Vagina (tissue), 2 donors: ENCODE data around the gene HECTD4. TPM values are rescaled to one million over a fixed set of nuclear protein-coding genes. Genes with fewer than 3 reads are reported as not detected.

Experiments used
- DNase-seq, 2 donors: peaks; one replicate each; pipeline ENCODE4 v3.0.0-alpha.2; 2017; ENCODE audit errors: extremely low spot score in 2 of 2
- H3K27ac ChIP-seq: fragments of 200-600 bp; sonication (generic); one replicate; pipeline ENCODE4 v1.5.1; 2019
- H3K27me3 ChIP-seq: fragments of 200-600 bp; sonication (generic); one replicate; pipeline ENCODE4 v1.5.1; 2019
- H3K36me3 ChIP-seq, 2 donors: fragments of 200-600 bp; sonication (generic); one replicate each; pipeline ENCODE4 v1.5.1; 2017 to 2019
- H3K4me1 ChIP-seq: fragments of 200-600 bp; sonication (generic); one replicate; pipeline ENCODE4 v1.5.1; 2019
- H3K4me3 ChIP-seq, 2 donors: fragments of 200-600 bp; sonication (generic); 1 replicate in 1 of 2; 2 replicates in 1 of 2; pipeline ENCODE4 v1.5.1; 2016 to 2019
- H3K9me3 ChIP-seq: fragments of 200-600 bp; sonication (generic); one replicate; pipeline ENCODE4 v1.5.1; 2019
- POLR2A ChIP-seq, 2 donors: fragments of 450-650 bp; IDR thresholded peaks; one replicate each; pipeline ENCODE4 v1.6.1; 2017; ENCODE audit warnings: antibody characterized with exemption in 2 of 2, mild to moderate bottlenecking in 2 of 2, moderate library complexity in 2 of 2
- POLR2AphosphoS5 ChIP-seq, 2 donors: sonication (generic); formaldehyde crosslinking; IDR thresholded peaks; one replicate each; pipeline ENCODE4 v1.9.0; 2017; ENCODE audit warnings: antibody characterized with exemption in 2 of 2, mild to moderate bottlenecking in 2 of 2, low read depth in 1 of 2; ENCODE audit not compliant: insufficient read depth in 1 of 2
- intact Hi-C: fragments of 100-400 bp; cut with DNase I; formaldehyde crosslinking; loops from one replicate; pipeline ENCODE4 v1.15.1; 2023
- total RNA-seq: library from RNA; depleted of rRNA; stranded (reverse); fragments of >200 nt; gene quantifications from one replicate; pipeline ENCODE4 v1.2.3, GENCODE V29; 2016
- TF ChIP-seq, protein P1 (sequence below), 3 experiments: fragments of 450-650 bp in 2 of 3; fragments of 200-600 bp in 1 of 3; sonication (generic) in 1 of 3; IDR thresholded peaks; one replicate each; pipeline ENCODE4 v1.5.1; 2017 to 2019; ENCODE audit warnings: antibody characterized with exemption in 3 of 3, mild to moderate bottlenecking in 2 of 3, moderate library complexity in 2 of 3

HECTD4 gene
- total RNA-seq, 1 donor from 2014 or later: 79.6 TPM

DNA sequence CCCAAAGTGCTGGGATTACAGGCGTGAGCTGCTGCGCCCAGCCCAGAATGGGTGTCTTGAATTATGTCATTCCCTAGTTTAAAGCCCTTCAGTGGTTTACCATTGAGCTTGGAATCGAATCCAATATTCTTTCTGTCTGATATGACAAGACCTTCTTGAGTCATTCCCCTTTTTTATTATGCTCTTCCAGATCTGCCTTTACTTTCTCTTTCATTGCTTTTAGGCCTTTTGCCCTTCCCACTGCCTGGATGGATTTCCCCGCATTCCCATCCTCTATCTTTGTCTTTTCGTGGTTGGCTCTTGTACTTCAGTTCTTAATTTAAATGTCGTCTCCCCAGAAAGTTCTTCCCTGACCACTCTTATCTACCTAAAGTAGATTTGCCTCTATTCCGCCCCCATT is 255.3 kb downstream of the HECTD4 start:
- peak overlapping the region in 1 of 2 donors; percentile 86 for H3K4me3 ChIP-seq
- H3K36me3 ChIP-seq: no peaks in the 10 kb centered on the region
- peaks cover 71% of the 10 kb centered on the region for H3K4me1 ChIP-seq
- DNase-seq: no peak
- intact Hi-C loops: no loop called here
- H3K27ac ChIP-seq: peak overlapping the region; percentile 4
- TF ChIP-seq, protein P1, sequence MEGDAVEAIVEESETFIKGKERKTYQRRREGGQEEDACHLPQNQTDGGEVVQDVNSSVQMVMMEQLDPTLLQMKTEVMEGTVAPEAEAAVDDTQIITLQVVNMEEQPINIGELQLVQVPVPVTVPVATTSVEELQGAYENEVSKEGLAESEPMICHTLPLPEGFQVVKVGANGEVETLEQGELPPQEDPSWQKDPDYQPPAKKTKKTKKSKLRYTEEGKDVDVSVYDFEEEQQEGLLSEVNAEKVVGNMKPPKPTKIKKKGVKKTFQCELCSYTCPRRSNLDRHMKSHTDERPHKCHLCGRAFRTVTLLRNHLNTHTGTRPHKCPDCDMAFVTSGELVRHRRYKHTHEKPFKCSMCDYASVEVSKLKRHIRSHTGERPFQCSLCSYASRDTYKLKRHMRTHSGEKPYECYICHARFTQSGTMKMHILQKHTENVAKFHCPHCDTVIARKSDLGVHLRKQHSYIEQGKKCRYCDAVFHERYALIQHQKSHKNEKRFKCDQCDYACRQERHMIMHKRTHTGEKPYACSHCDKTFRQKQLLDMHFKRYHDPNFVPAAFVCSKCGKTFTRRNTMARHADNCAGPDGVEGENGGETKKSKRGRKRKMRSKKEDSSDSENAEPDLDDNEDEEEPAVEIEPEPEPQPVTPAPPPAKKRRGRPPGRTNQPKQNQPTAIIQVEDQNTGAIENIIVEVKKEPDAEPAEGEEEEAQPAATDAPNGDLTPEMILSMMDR (IDR thresholded peaks at IDR 0.05): no peak
- TF ChIP-seq POLR2AphosphoS5 (IDR thresholded peaks at IDR 0.05; ENCODE audit: insufficient read depth in 1 of 2, low read depth in 1 of 2) (no peak), POLR2A (IDR thresholded peaks at IDR 0.05) (no peak)
- H3K27me3 ChIP-seq: no peaks in the 10 kb centered on the region
- no peaks in the 10 kb centered on the region for H3K9me3 ChIP-seq

DNA sequence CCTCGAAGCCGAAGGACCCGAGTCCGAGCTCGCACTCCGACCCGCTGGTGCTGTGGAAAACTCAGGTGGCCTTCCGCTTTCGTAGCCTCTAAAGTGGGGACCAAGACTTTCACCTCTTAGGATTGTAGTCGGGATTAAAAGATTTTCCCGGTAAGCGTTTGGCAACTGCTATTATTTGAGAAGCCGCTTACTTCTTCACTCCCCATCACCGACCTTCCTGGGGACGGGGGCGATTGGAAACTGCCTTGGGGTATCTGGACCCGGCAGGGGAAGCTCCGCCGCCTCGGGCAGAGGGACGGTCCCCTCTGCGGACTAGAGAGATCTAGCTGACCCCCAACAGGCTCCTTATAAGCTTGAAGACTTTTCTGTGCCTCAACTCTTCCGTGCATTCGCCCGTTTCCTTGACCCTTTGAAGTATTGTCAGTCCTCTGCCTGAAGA is 256.2 kb downstream of the HECTD4 start:
- TF ChIP-seq POLR2AphosphoS5 (IDR thresholded peaks at IDR 0.05; ENCODE audit: insufficient read depth in 1 of 2, low read depth in 1 of 2): no peak
- TF ChIP-seq POLR2A (IDR thresholded peaks at IDR 0.05): no peak
- TF ChIP-seq, protein P1 (IDR thresholded peaks at IDR 0.05): no peak
- intact Hi-C loops: no loop called here
- H3K4me1 ChIP-seq: peaks cover 66% of the 10 kb centered on the region

DNA sequence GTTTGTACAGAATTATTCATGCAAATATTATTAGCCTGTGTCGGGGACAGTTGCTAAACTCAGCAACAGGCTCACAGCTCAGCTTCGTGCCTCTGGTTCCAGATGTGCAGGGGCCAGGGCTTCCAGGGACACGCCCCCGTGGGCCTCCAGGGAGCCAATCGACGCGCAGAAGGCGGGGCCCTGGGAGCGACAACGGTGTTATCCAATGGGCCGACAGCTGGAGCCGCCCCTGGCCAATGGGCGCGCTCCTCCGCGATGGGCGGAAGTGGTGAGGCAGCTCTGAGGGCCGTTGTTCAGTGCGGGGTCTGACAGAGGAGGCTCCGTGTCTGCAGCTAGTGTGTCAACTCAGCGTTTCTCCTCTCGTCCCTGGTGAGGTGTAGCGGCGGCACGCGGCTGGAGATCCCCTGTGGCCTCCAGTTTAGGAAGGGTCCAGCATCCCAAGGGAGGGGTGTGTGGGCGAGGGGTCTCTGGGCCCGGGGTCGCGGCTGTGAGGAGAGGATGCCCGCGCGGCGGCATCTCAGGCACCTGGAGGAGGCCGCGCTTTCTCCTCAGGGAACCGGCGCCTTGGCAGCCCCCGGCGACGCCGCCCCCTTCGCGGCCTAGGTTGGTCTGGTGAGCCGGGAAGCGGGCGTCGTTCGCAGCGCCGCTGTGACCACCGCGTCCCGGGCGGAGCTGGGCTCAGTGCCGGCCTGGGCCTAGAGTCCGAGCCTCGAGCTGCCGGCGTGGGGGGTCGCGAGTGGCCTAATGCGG is 256.8 kb downstream of the HECTD4 start, which contains the start of gene TRAFD1:
TRAFD1 (plus strand) TSS at position 311 of the 750 bp plus-strand sequence. CDS start 4,963 bp downstream, outside the sequence.
- peak; percentile 98 to 99 for DNase-seq
- Histone ChIP-seq H3K27ac (peak within 1 kb of the TSS; percentile 94), H3K4me1 (peaks cover 60% of the 10 kb centered on the region), H3K9me3 (no peaks in the 10 kb centered on the region), H3K27me3 (no peaks in the 10 kb centered on the region), H3K4me3 (peak within 1 kb of the TSS; percentile 86 to 96), H3K36me3 (no peaks in the 10 kb centered on the region)
- intact Hi-C loops: no loop called here
- TF ChIP-seq POLR2AphosphoS5 (IDR thresholded peaks at IDR 0.05; ENCODE audit: insufficient read depth in 1 of 2, low read depth in 1 of 2) (peak; percentile 97 to 99), POLR2A (IDR thresholded peaks at IDR 0.05) (peak; percentile 93)
- TF ChIP-seq, protein P1 (IDR thresholded peaks at IDR 0.05): no peak

More for the DNA sequence above, 256.2 kb downstream of the HECTD4 start:
- H3K27me3 ChIP-seq: no peaks in the 10 kb centered on the region
- no peaks in the 10 kb centered on the region for H3K36me3 ChIP-seq
- no peaks in the 10 kb centered on the region for H3K9me3 ChIP-seq
- DNase-seq: no peak
- H3K4me3 ChIP-seq: peak overlapping the region; percentile 86 to 96
- peak overlapping the region; percentile 94 for H3K27ac ChIP-seq

DNA sequence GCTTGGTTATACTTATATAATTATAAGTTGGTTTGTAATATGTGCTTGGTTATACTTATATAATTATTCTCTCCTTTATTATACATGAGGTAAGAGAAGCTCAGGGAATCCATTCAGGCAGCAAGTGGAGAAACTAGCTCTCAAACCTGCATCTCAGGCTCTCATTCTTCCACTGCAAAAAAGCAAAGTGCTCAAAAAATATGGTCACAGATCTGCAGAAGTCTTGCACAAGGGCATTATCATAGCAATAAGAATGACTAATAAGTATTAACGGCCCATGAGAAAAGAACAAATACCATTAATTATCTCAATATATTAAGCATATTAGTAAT is 257.3 kb downstream of the HECTD4 start:
- intact Hi-C loops: no loop called here
- TF ChIP-seq POLR2A (IDR thresholded peaks at IDR 0.05): no peak
- TF ChIP-seq, protein P1 (IDR thresholded peaks at IDR 0.05): no peak
- TF ChIP-seq POLR2AphosphoS5 (IDR thresholded peaks at IDR 0.05; ENCODE audit: insufficient read depth in 1 of 2, low read depth in 1 of 2): no peak
- peak overlapping the region in 1 of 2 donors; percentile 96 for H3K4me3 ChIP-seq
- no peaks in the 10 kb centered on the region for H3K9me3 ChIP-seq
- peaks cover 55% of the 10 kb centered on the region for H3K4me1 ChIP-seq
- H3K36me3 ChIP-seq: no peaks in the 10 kb centered on the region
- H3K27me3 ChIP-seq: no peaks in the 10 kb centered on the region
- peak overlapping the region; percentile 94 for H3K27ac ChIP-seq
- DNase-seq: no peak
